GM10248 (cell line): Measurements from ENCODE around the gene UTP14C.

Experiments used
- CTCF ChIA-PET: fragments of 300-600 bp; sonication (Branson Sonifier 250); formaldehyde crosslinking; extraction: SDS; loops from one replicate; lab custom pipeline; 2021; ENCODE audit warnings: antibody characterized with exemption; lab: Yijun Ruan, JAX
- POLR2A ChIA-PET: fragments of 350-650 bp; sonication (Branson Sonifier 250); formaldehyde crosslinking; extraction: SDS; loops from one replicate; lab custom pipeline; 2020; ENCODE audit warnings: antibody characterized with exemption; lab: Yijun Ruan, JAX
- DNase-seq: peaks from one replicate; pipeline ENCODE4 v3.0.0; 2012; ENCODE audit errors: extremely low spot score
- CTCF ChIP-seq: IDR thresholded peaks from 2 replicates; pipeline ENCODE4 v1.5.1; 2012; ENCODE audit warnings: mild to moderate bottlenecking, low read depth; ENCODE audit errors: extremely low read depth, missing control alignments, control extremely low read depth

The UTP14C gene

GRCh38 chr13:52009946-52010345, 14.5 kb upstream of the UTP14C start:
- DNase-seq: no peak
- ChIA-PET POLR2A (no interaction called here), CTCF (interaction anchor here (1.0 kb wide), 1 partner anchor 441 kb away, joined by 3 read pairs; no protein-coding TSS in a partner anchor)
- TF ChIP-seq CTCF: no peak

- DNase-seq: peak; percentile 41
- CTCF ChIA-PET: no interaction called here
- POLR2A ChIA-PET: no interaction called here
- TF ChIP-seq CTCF: no peak
Measured at GRCh38 chr13:52010890-52011631, 13.4 kb upstream of the UTP14C start, which contains the start of gene ATP7B. Gene ATP7B (minus strand): TSS chr13:52011450. CDS start chr13:52011337, 113 bp downstream.

GRCh38 chr13:52011632-52012511, 12.6 kb upstream of the UTP14C start, which contains the start of gene ALG11:
Gene ALG11 (plus strand): TSS chr13:52012398. CDS start chr13:52012419, 21 bp downstream.
- ChIA-PET CTCF (interaction anchor here (1.1 to 1.9 kb wide), 4 partner anchors 10 to 439 kb away, joined by 5 to 16 read pairs (median 6); partner anchors contain the start of gene VPS36), POLR2A (no interaction called here)
- TF ChIP-seq CTCF: no peak
- DNase-seq: peak; percentile 98

- TF ChIP-seq CTCF: no peak
- DNase-seq: no peak
- POLR2A ChIA-PET: no interaction called here
- CTCF ChIA-PET: interaction anchor here (1.1 to 1.9 kb wide), 4 partner anchors 11 to 438 kb away, joined by 5 to 16 read pairs (median 6); partner anchors contain the start of gene VPS36
Measured at GRCh38 chr13:52012512-52012836, 12.0 kb upstream of the UTP14C start.

- POLR2A ChIA-PET: no interaction called here
- CTCF ChIA-PET: interaction anchor here (1.3 kb wide), 1 partner anchor 111 kb away, joined by 3 read pairs; no protein-coding TSS in a partner anchor
- no peak for DNase-seq
- no peak for TF ChIP-seq CTCF
Measured at GRCh38 chr13:52016296-52016695, 8.2 kb upstream of the UTP14C start.

- ChIA-PET POLR2A (no interaction called here), CTCF (interaction anchor here (1.7 kb wide), 1 partner anchor 10 kb away, joined by 6 read pairs; no protein-coding TSS in a partner anchor)
- no peak for DNase-seq
- no peak for TF ChIP-seq CTCF
Measured at GRCh38 chr13:52020191-52020590, 4.3 kb upstream of the UTP14C start.
